ENCODE data around the gene DNAJB11. TPM values are rescaled to one million over a fixed set of nuclear protein-coding genes. Genes with fewer than 3 reads are reported as not detected.
A peak's percentile ranks its signal among the peaks of the same experiment; 100 is the strongest.

Gene DNAJB11
- total RNA-seq, 1 donor from 2014 or later = 37.8 TPM

- H3K27me3 ChIP-seq (ENCODE audit: low read depth) = no peaks in the 10 kb centered on the region
- no peak overlapping the region for H3K27ac ChIP-seq
- no peak overlapping the region for H3K4me3 ChIP-seq
- intact Hi-C loops (cut with DNase I) = no loop called here
- DNase-seq (no peak), ATAC-seq (no peak)
- H3K9me3 ChIP-seq = no peaks in the 10 kb centered on the region
- peaks cover 40% of the 10 kb centered on the region for H3K36me3 ChIP-seq
- H3K4me1 ChIP-seq = no peaks in the 10 kb centered on the region
- TF ChIP-seq, protein P1, sequence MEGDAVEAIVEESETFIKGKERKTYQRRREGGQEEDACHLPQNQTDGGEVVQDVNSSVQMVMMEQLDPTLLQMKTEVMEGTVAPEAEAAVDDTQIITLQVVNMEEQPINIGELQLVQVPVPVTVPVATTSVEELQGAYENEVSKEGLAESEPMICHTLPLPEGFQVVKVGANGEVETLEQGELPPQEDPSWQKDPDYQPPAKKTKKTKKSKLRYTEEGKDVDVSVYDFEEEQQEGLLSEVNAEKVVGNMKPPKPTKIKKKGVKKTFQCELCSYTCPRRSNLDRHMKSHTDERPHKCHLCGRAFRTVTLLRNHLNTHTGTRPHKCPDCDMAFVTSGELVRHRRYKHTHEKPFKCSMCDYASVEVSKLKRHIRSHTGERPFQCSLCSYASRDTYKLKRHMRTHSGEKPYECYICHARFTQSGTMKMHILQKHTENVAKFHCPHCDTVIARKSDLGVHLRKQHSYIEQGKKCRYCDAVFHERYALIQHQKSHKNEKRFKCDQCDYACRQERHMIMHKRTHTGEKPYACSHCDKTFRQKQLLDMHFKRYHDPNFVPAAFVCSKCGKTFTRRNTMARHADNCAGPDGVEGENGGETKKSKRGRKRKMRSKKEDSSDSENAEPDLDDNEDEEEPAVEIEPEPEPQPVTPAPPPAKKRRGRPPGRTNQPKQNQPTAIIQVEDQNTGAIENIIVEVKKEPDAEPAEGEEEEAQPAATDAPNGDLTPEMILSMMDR (IDR thresholded peaks at IDR 0.05) = no peak
These were observed 16.7 kb downstream of the DNAJB11 start for GRCh38 chr3:186587183-186587582.

DNA sequence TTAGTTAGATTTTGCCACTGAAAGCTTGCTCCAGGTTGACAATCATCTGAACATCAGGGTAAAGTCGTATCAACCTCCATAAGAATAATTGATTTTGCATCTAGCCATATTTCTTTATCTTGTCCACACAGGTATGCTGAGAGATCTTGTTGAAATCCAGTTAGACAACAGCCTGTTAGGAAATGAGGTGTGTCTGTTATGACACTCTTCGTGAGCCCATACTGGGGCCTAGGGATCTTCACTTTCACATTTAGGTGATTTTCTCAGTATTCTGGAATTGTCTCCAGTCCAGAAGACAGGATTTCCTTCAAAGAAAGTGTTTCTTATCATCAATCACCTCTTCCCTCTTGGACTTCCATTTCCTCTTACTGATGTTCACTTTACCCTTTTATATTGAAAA, 18.1 kb downstream of the DNAJB11 start:
- peak in 1 of 2 donors; percentile 42 for ATAC-seq

DNA sequence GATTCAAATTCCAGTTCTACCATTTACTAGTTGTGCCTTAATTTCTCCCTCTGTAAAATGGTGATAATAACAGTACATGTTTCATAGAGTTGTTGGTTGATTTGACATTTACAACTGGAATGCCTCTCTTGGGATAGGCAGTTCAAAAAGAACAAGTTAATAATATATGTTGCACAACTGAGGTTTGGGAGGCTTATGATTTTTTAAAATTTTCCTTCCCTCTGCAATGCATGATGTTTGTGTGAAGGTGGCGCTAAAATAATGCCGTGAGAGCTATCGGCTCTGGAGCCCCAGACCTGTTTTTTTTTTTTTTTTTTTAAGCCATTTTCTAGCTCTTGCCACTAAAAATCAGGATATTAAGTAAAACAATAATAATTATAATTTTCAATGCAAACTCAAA, 18.6 kb downstream of the DNAJB11 start:
- Histone ChIP-seq H3K36me3 (peaks cover 21% of the 10 kb centered on the region), H3K4me3 (no peak overlapping the region), H3K27me3 (ENCODE audit: low read depth) (no peaks in the 10 kb centered on the region), H3K4me1 (no peaks in the 10 kb centered on the region), H3K27ac (no peak overlapping the region), H3K9me3 (no peaks in the 10 kb centered on the region)
- intact Hi-C loops (cut with DNase I) = no loop called here
- TF ChIP-seq, protein P1 (IDR thresholded peaks at IDR 0.05) = no peak
- DNase-seq (no peak), ATAC-seq (no peak)

More for the DNA sequence above, 18.1 kb downstream of the DNAJB11 start:
- H3K4me1 ChIP-seq = no peaks in the 10 kb centered on the region
- H3K4me3 ChIP-seq = no peak overlapping the region
- intact Hi-C loops (cut with DNase I) = no loop called here
- H3K9me3 ChIP-seq = no peaks in the 10 kb centered on the region
- TF ChIP-seq, protein P1 (IDR thresholded peaks at IDR 0.05) = no peak
- H3K27me3 ChIP-seq (ENCODE audit: low read depth) = no peaks in the 10 kb centered on the region
- no peak overlapping the region for H3K27ac ChIP-seq
- DNase-seq = no peak
- H3K36me3 ChIP-seq = peaks cover 25% of the 10 kb centered on the region

DNA sequence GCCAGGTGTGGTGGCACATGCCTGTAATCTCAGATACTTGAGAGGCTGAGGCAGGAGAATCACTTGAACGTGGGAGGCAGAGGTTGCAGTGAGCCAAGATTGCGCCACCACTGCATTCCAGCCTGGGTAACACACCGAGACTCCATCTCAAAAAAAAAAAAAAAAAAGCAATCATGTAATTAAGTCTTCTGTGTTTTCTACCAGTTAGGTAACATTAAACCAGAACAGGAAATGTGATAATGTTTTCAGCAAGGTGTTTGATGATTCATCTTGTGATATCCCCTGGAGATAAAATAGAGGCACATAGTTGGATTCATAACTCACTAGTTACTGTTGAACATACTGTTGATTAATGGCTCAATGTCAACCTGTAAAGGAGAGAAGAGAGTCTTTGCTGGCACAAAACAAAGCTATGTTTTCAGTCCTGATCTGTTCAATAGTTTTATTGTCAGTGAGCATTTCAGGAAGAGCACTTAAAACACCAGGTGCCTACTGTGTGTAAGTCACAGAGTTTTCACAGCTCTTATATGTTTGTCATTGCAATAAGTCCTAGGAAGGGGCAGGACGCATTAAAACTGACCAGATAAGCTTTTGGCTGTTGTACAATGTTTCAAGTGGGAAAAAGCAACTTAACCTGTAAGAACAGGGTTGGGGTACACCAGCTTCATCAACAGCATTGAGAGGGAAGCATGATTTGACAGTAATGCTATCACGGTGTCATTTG, 19.5 kb downstream of the DNAJB11 start:
- H3K4me1 ChIP-seq = no peaks in the 10 kb centered on the region
- no peaks in the 10 kb centered on the region for H3K27me3 ChIP-seq (ENCODE audit: low read depth)
- TF ChIP-seq, protein P1 (IDR thresholded peaks at IDR 0.05) = no peak
- peaks cover 13% of the 10 kb centered on the region for H3K36me3 ChIP-seq
- ATAC-seq (peak; percentile 45 to 47), DNase-seq (no peak)
- H3K27ac ChIP-seq = no peak overlapping the region
- intact Hi-C loops (cut with DNase I) = no loop called here
- no peak overlapping the region for H3K4me3 ChIP-seq
- H3K9me3 ChIP-seq = no peaks in the 10 kb centered on the region

DNA sequence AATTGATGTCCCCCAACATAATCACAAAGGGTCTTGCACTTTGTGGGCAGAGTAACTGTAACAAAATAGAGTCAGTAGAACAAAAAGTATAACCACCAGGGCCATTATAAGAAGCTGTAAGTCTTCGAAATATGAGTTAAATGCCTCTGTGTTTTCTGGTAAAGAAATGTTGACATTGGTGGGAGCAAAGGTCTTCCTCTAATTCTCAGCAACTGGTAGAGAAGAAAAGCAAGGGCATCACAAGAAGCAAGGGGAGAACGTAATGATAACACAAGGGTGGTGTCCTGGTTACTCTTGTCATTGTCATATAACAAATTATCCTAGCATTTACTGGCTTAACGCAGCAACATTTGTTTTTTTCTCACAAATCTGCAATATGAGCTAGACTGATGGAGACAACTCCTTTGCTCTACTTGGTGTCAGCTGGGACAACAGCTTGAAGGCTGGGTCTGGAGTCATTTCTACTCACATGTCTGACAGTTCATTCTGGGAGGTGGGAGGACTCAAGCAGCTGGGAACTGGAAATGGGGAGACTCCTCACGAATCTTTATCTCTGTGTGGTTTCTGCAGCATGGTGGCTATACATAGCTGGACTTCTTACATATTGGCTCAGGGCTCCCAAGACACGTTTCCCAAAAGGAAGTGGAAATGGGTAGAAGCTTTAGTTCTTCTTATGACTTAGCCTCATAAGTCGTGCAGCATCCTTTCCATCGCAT, 20.2 kb downstream of the DNAJB11 start:
- H3K4me3 ChIP-seq = no peak overlapping the region
- TF ChIP-seq, protein P1 (IDR thresholded peaks at IDR 0.05) = no peak
- no peaks in the 10 kb centered on the region for H3K4me1 ChIP-seq
- H3K27me3 ChIP-seq (ENCODE audit: low read depth) = no peaks in the 10 kb centered on the region
- H3K36me3 ChIP-seq = peaks cover 5% of the 10 kb centered on the region
- intact Hi-C loops (cut with DNase I) = no loop called here
- no peak for DNase-seq
- no peak for ATAC-seq
- H3K27ac ChIP-seq = no peak overlapping the region
- no peaks in the 10 kb centered on the region for H3K9me3 ChIP-seq

Data from lower lobe of right lung (tissue), 2 donors.